Parathyroid adenoma (tissue), 2 donors: ENCODE data around the gene GALNT18.

ENCODE experiments used
- H2AFZ ChIP-seq: fragments of 300-600 bp; sonication (generic); one replicate; pipeline ENCODE4 v1.7.0; 2017; ENCODE audit warnings: antibody characterized with exemption, mild to moderate bottlenecking
- H3K27ac ChIP-seq: fragments of 300-600 bp; sonication (generic); one replicate; pipeline ENCODE4 v1.7.0; 2017
- H3K27me3 ChIP-seq: fragments of 300-600 bp; sonication (generic); one replicate; pipeline ENCODE4 v1.7.0; 2017; ENCODE audit warnings: low read length; ENCODE audit not compliant: control insufficient read depth, insufficient read depth
- H3K36me3 ChIP-seq: fragments of 300-600 bp; sonication (generic); one replicate; pipeline ENCODE4 v1.7.0; 2017; ENCODE audit warnings: low read length; ENCODE audit not compliant: control insufficient read depth, insufficient read depth
- H3K4me1 ChIP-seq: fragments of 300-600 bp; sonication (generic); one replicate; pipeline ENCODE4 v1.7.0; 2017; ENCODE audit warnings: control low read depth
- H3K4me2 ChIP-seq: fragments of 300-600 bp; sonication (generic); one replicate; pipeline ENCODE4 v1.7.0; 2017; ENCODE audit warnings: low read length
- H3K4me3 ChIP-seq: fragments of 300-600 bp; sonication (generic); one replicate; pipeline ENCODE4 v1.7.0; 2017; ENCODE audit warnings: low read depth, low read length
- H3K79me2 ChIP-seq: fragments of 300-600 bp; sonication (generic); one replicate; pipeline ENCODE4 v1.7.0; 2017; ENCODE audit warnings: control low read depth
- H3K9ac ChIP-seq: fragments of 300-600 bp; sonication (generic); one replicate; pipeline ENCODE4 v1.7.0; 2017; ENCODE audit warnings: mild to moderate bottlenecking
- H3K9me3 ChIP-seq: fragments of 300-600 bp; sonication (generic); one replicate; pipeline ENCODE4 v1.7.0; 2017; ENCODE audit warnings: low read length; ENCODE audit not compliant: control insufficient read depth
- CTCF ChIP-seq: fragments of 300-600 bp; sonication (generic); IDR thresholded peaks from one replicate; pipeline ENCODE4 v1.7.0; 2017; ENCODE audit warnings: antibody characterized with exemption, mild to moderate bottlenecking
- donor health status: primary hyperparathyroidism.

The GALNT18 gene

GRCh38 chr11:11621573-11622339 lies at the start of gene GALNT18:
Gene GALNT18 (minus strand): TSS chr11:11622005.
- H3K4me1 ChIP-seq: no peaks in the 10 kb centered on the region
- no peaks in the 10 kb centered on the region for H3K36me3 ChIP-seq
- no peaks in the 10 kb centered on the region for H3K9me3 ChIP-seq
- peak within 1 kb of the TSS; percentile 72 for H2AFZ ChIP-seq
- peak within 1 kb of the TSS; percentile 74 for H3K27ac ChIP-seq
- TF ChIP-seq CTCF: peak; percentile 66
- H3K4me2 ChIP-seq: peak within 1 kb of the TSS; percentile 74
- H3K27me3 ChIP-seq: no peaks in the 10 kb centered on the region
- no peaks in the 10 kb centered on the region for H3K79me2 ChIP-seq
- no peak within 1 kb of the TSS for H3K9ac ChIP-seq
- H3K4me3 ChIP-seq: peak within 1 kb of the TSS; percentile 65

- Histone ChIP-seq H3K9me3 (no peaks in the 10 kb centered on the region), H3K36me3 (no peaks in the 10 kb centered on the region), H3K27me3 (no peaks in the 10 kb centered on the region), H3K4me2 (no peak overlapping the region), H3K27ac (no peak overlapping the region), H2AFZ (no peak overlapping the region), H3K79me2 (no peaks in the 10 kb centered on the region), H3K4me3 (no peak overlapping the region), H3K9ac (no peak overlapping the region), H3K4me1 (no peaks in the 10 kb centered on the region)
- TF ChIP-seq CTCF: no peak
These were observed 48.8 kb upstream of the GALNT18 start for GRCh38 chr11:11670574-11670973.

GRCh38 chr11:11669233-11669846 lies 47.5 kb upstream of the GALNT18 start:
- H3K79me2 ChIP-seq: no peaks in the 10 kb centered on the region
- H3K27me3 ChIP-seq: no peaks in the 10 kb centered on the region
- H3K27ac ChIP-seq: no peak overlapping the region
- H3K4me2 ChIP-seq: no peak overlapping the region
- H3K9me3 ChIP-seq: no peaks in the 10 kb centered on the region
- TF ChIP-seq CTCF: no peak
- no peak overlapping the region for H3K4me3 ChIP-seq
- H2AFZ ChIP-seq: no peak overlapping the region
- H3K9ac ChIP-seq: no peak overlapping the region
- no peaks in the 10 kb centered on the region for H3K4me1 ChIP-seq
- H3K36me3 ChIP-seq: no peaks in the 10 kb centered on the region

- Histone ChIP-seq H3K4me2 (no peak overlapping the region), H3K4me1 (no peaks in the 10 kb centered on the region), H3K4me3 (no peak overlapping the region), H3K9me3 (no peaks in the 10 kb centered on the region), H2AFZ (no peak overlapping the region), H3K36me3 (no peaks in the 10 kb centered on the region), H3K79me2 (no peaks in the 10 kb centered on the region), H3K27ac (no peak overlapping the region), H3K27me3 (no peaks in the 10 kb centered on the region), H3K9ac (no peak overlapping the region)
- no peak for TF ChIP-seq CTCF
These were observed 47.0 kb upstream of the GALNT18 start for GRCh38 chr11:11668781-11669180.
